ENCODE results near the gene LGALS8. TPM values are rescaled to one million over a fixed set of nuclear protein-coding genes. Genes with fewer than 3 reads are reported as not detected.
A peak's percentile ranks its signal among the peaks of the same experiment; 100 is the strongest.

LGALS8 gene
- total and polyA plus RNA-seq, 11 donors = 45.3 to 114 (median 91.4) TPM

- 75 to 83% (median 77%) methylated on average over 16 of the region's 16 CpGs for WGBS, 4 donors
- peaks cover 0 to 100% (median 95%) of the 10 kb centered on the region in 9 donors for H3K36me3 ChIP-seq
- no peaks in the 10 kb centered on the region for H3K9me3 ChIP-seq
- ATAC-seq (peak in 3 of 4 donors; percentile 12 to 33 (median 29)), DNase-seq (peak in 2 of 5 donors; percentile 20 to 35)
- no peak overlapping the region for H3K4me3 ChIP-seq
- no peaks in the 10 kb centered on the region for H3K4me1 ChIP-seq
- no peaks in the 10 kb centered on the region for H3K27me3 ChIP-seq
- no peak overlapping the region for H3K27ac ChIP-seq
- TF ChIP-seq POLR2A (IDR thresholded peaks at IDR 0.05) (no peak), CTCF (IDR thresholded peaks at IDR 0.05) (no peak)
- intact Hi-C loops (cut with DNase I) = loop anchor here in 1 of 10 donors (10.0 kb wide), 1 partner anchor 52 kb away; no protein-coding TSS in a partner anchor
Measured at GRCh38 chr1:236543065-236543669, 19.4 kb downstream of the LGALS8 start.

GRCh38 chr1:236545621-236546169, 21.9 kb downstream of the LGALS8 start:
- TF ChIP-seq CTCF (IDR thresholded peaks at IDR 0.05) (no peak), POLR2A (IDR thresholded peaks at IDR 0.05) (no peak)
- ATAC-seq (no peak), DNase-seq (no peak)
- 69 to 76% (median 75%) methylated on average over 3 of the region's 3 CpGs for WGBS, 4 donors
- Histone ChIP-seq H3K27me3 (no peaks in the 10 kb centered on the region), H3K9me3 (no peaks in the 10 kb centered on the region), H3K4me3 (no peak overlapping the region), H3K4me1 (no peaks in the 10 kb centered on the region), H3K27ac (no peak overlapping the region), H3K36me3 (peaks cover 0 to 100% (median 100%) of the 10 kb centered on the region in 9 donors)
- intact Hi-C loops (cut with DNase I) = loop anchor here in 2 of 10 donors (5.0 to 10.0 kb wide), 2 partner anchors 37 to 49 kb away; no protein-coding TSS in a partner anchor

- H3K36me3 ChIP-seq = peaks cover 0 to 100% (median 100%) of the 10 kb centered on the region in 9 donors
- H3K4me1 ChIP-seq = no peaks in the 10 kb centered on the region
- no peak overlapping the region for H3K4me3 ChIP-seq
- DNase-seq = no peak
- no peaks in the 10 kb centered on the region for H3K9me3 ChIP-seq
- WGBS, 4 donors = 69 to 86% (median 82%) methylated on average over 6 of the region's 6 CpGs
- ATAC-seq = no peak
- TF ChIP-seq CTCF (IDR thresholded peaks at IDR 0.05) = no peak
- no peak for TF ChIP-seq POLR2A (IDR thresholded peaks at IDR 0.05)
- H3K27me3 ChIP-seq = no peaks in the 10 kb centered on the region
- no peak overlapping the region for H3K27ac ChIP-seq
- intact Hi-C loops (cut with DNase I) = loop anchor here in 2 of 10 donors (5.0 to 10.0 kb wide), 2 partner anchors 34 to 46 kb away; no protein-coding TSS in a partner anchor
Measured at GRCh38 chr1:236548452-236548851, 24.7 kb downstream of the LGALS8 start.

- Histone ChIP-seq H3K27me3 (no peaks in the 10 kb centered on the region), H3K4me3 (no peak overlapping the region), H3K9me3 (no peaks in the 10 kb centered on the region), H3K27ac (no peak overlapping the region), H3K36me3 (peaks cover 0 to 100% (median 99%) of the 10 kb centered on the region in 9 donors), H3K4me1 (no peaks in the 10 kb centered on the region)
- no peak for DNase-seq
- ATAC-seq = no peak
- intact Hi-C loops (cut with DNase I) = no loop called here
- 85 to 88% (median 86%) methylated on average over 13 of the region's 13 CpGs for WGBS, 4 donors
- no peak for TF ChIP-seq CTCF (IDR thresholded peaks at IDR 0.05)
- TF ChIP-seq POLR2A (IDR thresholded peaks at IDR 0.05) = no peak
Measured at GRCh38 chr1:236550961-236551851, 27.4 kb downstream of the LGALS8 start.
